ENCODE results near the gene MFN2.

DNA sequence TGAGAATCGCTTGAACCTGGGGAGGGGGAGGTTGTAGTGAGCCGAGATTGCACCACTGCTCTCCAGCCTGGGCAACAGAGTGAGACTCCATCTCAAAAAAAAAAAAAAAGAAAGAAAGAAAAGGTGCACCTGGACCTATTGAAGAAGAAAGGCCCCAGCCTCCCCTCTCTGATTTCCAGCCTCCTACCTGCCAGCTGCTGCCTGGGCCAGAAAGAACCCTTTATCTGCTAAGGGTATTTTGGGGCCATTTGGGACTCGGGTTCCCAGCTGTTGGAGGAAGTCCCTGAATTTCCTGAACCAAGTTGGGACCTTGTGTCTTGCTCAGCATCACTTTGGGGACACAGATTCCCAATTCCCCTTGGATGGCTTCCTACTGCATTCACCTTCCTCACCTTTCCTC is 79.0 kb downstream of the MFN2 start:
- TF ChIP-seq SP1 (IDR thresholded peaks at IDR 0.05) = no peak
- TF ChIP-seq, protein P1, sequence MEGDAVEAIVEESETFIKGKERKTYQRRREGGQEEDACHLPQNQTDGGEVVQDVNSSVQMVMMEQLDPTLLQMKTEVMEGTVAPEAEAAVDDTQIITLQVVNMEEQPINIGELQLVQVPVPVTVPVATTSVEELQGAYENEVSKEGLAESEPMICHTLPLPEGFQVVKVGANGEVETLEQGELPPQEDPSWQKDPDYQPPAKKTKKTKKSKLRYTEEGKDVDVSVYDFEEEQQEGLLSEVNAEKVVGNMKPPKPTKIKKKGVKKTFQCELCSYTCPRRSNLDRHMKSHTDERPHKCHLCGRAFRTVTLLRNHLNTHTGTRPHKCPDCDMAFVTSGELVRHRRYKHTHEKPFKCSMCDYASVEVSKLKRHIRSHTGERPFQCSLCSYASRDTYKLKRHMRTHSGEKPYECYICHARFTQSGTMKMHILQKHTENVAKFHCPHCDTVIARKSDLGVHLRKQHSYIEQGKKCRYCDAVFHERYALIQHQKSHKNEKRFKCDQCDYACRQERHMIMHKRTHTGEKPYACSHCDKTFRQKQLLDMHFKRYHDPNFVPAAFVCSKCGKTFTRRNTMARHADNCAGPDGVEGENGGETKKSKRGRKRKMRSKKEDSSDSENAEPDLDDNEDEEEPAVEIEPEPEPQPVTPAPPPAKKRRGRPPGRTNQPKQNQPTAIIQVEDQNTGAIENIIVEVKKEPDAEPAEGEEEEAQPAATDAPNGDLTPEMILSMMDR (IDR thresholded peaks at IDR 0.05; ENCODE audit: low read depth, low read length, missing input control) = no peak
- TF ChIP-seq RXRA (IDR thresholded peaks at IDR 0.05) = no peak
- TF ChIP-seq REST (IDR thresholded peaks at IDR 0.05) = no peak
- TF ChIP-seq EGR1 (IDR thresholded peaks at IDR 0.05; ENCODE audit: low read depth in 2 of 2) = no peak
- no peak for TF ChIP-seq YY1 (IDR thresholded peaks at IDR 0.05)
- TF ChIP-seq GABPA (IDR thresholded peaks at IDR 0.05 in 1 of 2, conservative IDR thresholded peaks at IDR 0.05 in 1 of 2) = no peak
- no peak for TF ChIP-seq JUND (IDR thresholded peaks at IDR 0.05)

Measured in liver (tissue), 3 donors.